NCI-H2107 treated with DMSO at 0.1 percent for 48 hours (cell line): Measurements from ENCODE around the gene HOXD10.

ENCODE experiments used
- DNase-seq: peaks from one replicate; lab custom pipeline; 2025; ENCODE audit not compliant: unreplicated experiment; lab: John Stamatoyannopoulos, UW

HOXD10 gene

DNA sequence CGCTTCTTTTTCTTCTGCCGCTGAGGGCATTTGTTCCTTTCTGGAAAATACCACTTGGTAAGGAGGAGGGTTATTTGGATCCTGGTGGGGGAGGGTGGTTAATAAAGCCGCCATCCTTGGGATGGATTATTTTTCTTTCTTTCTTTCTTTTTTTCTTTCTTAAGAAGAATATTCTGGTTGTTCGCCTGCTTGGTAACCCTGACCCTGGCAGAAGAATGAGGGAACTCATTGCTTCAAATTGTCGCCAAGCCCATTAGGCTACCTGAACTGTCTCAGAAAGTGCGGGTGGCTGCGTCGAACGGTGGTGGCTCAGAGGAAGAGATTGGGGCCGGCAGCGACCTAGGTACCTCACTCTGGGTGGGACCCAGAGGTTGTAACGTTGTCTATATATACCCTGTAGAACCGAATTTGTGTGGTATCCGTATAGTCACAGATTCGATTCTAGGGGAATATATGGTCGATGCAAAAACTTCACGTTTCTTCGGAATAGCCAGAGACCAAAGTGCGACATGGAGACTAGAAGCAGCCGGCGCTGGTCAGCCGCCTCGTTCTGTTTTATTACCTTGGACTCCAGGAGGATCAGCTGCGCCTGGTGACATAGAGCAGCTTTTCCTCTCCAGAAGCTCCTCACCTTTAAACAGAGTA, 33.5 kb downstream of the HOXD10 start:
- no peak for DNase-seq

DNA sequence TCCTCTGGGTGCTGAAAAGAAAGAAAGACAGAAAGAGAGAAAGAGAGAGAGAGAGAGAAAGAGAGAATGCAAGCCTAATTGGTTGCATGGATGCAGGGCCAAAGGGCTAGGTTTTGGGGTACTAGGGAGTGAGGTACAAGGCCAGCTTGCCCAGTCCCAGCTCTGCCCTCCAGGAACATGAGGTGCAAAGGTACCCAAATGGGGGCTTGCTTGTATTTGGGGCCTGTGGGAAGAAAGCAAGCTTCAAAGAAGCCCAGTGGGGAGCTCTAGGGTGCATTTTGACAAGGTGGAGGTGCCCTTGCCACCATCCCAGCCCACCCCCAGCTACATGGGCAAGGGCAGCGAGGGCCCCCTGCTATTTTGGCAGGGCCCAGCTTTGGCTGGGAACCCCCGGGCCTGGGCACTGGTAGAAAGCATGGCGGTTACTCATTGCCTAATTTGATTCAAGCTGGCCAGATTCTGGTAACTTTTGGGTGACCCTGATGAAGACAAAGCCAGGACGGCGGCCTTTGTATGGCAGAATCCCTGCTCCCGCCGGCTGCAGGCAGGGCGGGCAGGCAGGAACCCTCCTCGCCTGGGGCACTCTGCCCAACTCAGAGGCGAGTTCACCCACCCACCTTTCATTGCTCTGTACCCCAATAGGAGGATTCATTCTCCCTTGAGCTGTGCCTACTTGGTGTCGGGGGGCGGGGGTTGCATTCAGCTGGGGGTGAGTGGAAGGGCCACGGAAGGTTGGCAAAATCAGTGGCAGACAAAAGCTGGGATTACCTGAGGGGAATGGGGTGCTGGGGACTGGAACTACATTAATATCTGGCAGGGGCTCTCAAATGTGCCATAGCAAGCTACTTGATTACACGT, 34.2 kb downstream of the HOXD10 start:
- no peak for DNase-seq

DNA sequence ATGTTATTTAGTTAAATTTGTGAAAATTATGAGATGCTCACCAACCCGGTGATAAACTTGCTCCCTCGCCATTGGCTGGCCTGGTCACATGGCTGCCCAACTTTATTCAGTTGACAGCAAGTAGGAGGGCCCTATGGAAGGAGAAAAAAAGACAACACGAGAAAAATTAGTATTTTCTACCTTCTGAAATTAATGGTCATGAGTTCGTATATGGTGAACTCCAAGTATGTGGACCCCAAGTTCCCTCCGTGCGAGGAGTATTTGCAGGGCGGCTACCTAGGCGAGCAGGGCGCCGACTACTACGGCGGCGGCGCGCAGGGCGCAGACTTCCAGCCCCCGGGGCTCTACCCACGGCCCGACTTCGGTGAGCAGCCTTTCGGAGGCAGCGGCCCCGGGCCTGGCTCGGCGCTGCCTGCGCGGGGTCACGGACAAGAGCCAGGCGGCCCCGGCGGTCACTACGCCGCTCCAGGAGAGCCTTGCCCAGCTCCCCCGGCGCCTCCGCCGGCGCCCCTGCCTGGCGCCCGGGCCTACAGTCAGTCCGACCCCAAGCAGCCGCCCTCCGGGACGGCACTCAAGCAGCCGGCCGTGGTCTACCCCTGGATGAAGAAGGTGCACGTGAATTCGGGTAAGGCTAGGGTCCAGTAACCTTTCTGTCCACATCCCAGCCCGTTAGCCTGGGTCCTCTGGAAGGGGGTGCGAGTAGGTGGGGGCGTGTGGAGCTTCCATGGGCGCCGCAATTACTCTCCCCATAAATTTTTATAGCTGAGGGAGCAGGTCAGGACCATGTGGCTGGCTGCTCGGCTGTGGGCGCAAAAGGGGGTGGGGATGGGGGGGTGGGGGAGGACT, 35.1 kb downstream of the HOXD10 start, which contains the start of gene HOXD4:
Gene HOXD4, plus strand, starts transcription at position 109 of the 846 bp plus-strand sequence. Its CDS starts 84 bp downstream, at position 193.
- DNase-seq = no peak

DNA sequence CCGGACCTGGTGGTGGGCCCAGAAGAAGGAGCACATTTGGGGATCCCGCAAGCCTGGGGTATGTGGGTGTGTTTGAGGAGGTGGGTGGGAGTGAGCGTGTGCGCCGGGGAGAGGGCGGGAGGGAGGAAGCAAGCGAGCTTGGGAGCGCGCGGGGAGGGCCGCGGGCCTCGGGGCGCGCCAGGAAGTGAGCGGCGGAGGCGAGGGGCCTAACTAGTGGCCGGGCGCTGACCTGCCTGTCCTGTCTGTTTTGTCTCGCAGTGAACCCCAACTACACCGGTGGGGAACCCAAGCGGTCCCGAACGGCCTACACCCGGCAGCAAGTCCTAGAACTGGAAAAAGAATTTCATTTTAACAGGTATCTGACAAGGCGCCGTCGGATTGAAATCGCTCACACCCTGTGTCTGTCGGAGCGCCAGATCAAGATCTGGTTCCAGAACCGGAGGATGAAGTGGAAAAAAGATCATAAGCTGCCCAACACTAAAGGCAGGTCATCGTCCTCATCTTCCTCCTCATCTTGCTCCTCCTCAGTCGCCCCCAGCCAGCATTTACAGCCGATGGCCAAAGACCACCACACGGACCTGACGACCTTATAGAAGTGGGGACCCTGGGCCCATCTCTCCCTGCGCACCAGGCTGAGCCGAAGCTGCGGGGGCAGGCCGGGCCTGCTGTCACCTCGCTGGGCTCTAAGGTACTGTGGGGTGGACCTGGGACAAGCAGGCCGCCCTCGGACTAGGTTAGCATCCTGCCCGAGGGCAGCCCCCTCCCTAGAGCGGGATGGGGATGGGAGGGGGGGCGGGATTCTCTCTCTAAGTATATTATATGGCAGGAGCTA, 36.0 kb downstream of the HOXD10 start:
- no peak for DNase-seq

DNA sequence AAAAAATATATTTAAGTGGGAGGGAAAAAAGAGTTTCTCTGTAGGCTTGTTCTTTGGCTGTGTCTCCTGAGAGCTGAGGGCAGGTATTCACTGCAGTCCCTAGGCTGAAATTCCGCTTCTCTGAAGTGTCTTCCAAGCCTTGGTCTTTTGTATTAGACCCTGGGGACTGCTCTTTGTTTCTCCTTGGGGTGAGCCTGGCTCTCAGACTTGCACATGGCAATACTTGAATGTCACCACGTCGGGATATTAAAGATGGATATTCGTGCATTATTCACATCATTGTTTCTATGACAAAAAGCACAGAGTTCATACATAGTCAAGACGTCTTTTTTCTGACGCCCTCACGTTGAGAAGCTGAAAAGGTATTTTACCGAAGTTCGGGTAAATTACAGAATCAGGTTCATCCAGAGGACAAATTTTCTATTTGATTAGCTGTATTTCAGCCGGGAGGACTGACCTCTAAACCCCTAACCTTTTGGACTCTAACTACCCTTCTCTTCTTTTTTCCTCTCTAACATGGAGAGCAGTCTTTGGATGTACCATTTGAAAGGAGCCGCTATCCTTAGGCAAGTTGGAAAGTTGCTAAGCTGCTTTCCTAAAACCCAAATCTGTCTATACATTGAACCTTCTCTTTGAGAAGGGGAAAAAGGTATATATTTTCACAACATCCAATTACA, 38.1 kb downstream of the HOXD10 start:
- no peak for DNase-seq

DNA sequence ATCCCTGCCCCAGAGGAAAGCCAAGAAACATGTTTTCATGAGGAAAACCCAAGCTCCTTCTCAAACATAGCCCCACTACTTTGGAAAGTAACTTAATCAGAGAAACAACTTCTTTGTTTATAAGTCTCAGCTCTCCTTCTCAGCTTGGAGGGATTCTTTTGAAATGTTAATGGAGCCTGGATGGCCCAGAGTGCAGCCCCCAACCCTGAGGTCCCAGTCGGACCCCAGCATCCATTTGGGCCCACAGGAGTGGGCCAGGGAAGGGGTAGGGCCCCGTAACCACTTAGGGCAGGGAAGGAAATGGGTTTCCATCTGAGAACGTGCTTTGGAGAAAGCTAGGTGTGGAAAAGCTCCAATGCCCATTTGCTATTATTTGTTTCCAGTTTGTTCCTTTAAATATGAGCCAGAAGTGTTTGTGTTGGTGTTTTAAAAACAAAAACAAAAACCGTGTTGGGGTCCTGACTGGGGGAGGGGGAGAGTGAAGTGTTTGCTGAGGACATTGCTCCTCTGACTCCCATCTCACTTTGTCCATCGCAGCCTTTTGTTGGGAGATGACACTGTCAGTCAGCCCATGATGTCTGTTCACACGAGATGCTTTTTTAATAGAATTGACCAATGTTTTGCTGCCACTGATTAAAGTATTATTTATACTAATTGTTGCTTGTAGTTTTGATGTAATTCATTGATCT, 38.9 kb downstream of the HOXD10 start:
- no peak for DNase-seq

DNA sequence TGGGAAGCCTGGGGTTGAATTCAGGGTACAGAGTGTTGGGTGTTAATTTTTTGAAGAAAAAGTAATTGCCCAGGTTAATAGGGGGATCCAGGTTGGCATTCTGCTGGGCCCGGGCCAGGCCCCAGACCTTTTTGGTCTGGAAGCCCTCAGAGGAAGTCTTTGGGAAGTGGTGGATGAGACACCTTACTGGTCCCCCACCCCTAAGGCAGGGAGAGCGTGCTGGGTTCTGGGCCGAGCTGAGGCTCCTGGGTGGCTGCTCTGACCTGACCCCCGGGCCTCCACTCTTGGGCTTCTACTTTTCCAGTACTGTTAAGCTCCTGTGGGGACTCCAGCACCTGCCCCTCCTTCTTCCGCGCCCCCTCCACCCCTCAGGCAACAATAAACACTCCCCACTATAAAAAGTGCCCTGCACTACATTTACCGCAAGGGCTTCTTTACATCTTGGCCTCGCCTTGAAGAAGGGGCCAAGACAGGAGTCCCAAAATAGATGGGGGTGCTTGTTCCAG, 39.8 kb downstream of the HOXD10 start:
- no peak for DNase-seq

DNA sequence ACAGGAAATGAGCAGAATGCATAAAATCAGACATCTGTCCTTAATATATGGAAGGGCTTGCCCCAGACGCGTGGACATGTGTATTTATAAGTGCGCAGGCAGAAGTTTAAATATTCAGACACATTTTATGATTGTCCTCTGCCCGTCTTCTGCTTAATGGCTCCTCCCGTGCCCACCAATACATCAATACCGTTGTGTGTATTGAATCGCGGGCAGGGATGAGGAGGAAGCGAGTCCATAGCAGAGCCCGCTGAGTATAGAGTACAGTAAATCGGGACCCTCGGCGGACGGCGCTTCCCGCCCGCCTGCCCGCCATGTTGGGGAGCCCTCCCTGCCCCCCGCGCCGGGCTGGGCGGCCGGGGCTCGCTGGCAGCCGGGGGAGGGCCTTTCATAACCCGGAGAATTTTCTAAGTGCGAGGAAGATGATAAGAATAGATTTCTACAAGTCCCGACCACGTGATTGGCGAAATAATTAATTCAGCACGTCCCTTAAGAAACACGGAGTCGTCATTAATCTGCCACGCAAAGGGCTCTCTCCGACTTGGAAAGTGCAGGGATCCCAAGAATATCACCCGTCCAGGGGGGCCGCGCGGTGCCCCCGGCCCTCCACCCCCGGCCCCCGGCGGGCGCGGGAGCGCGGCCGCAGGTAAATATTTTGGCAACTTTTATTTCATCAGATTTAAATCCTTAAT, 40.4 kb downstream of the HOXD10 start, which contains the start of gene HOXD3:
Gene HOXD3, plus strand, starts transcription at position 501 of the 692 bp plus-strand sequence. CDS start 11,808 bp downstream, outside the sequence.
- no peak for DNase-seq

DNA sequence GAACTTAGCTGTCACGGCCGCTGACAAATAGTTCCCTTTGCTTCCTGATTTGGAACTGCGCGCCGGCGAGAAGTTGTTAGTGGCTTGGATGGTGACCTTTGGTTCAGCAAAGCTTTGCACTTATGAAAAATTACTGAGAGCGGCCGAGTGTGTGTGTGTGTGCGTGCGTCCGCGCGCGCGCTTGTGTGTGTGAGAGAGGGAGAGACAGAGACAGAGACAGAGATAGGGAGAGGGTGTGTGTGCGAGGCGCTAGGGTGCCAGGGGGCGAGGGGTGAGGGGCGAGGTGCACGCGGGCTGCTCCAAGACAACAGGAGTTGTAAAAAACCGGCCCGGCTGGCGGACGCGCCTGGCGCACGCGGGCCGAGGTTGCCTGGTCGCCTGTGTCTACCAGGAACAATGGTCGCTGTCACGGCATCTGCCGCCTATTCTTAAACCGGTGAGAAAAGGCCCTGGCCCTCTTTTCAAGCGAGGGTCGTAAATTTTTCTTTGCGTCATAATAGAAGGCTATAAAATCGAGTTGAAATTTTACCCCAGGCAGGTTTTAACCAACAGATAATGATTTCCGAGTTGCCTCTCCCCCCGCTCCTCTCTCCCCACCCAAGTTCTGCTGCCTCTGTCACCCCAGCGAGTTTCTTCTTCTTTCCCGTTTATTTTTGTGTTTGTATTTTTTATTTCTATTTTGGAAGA, 41.1 kb downstream of the HOXD10 start:
- no peak for DNase-seq

DNA sequence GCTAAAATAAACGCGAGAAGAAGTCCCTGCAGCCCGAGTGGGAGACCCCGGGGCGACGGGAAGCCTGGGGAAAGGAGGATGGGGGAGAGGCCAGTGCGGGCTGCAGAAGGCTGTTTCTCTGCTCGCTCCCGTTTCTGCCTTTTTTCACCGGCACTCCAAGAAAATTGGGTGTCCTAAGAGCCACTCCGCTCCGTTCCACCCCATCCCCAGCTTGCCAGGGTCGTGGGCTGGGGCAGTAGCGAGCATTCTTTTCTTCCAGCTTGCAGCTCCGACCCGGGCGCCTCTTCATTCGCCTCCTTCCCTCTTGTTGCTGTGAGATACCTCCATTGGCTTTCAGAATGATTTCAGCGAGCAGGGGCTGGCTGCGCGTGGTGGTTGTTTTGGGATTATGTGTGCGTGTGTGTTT, 41.6 kb downstream of the HOXD10 start:
- no peak for DNase-seq

DNA sequence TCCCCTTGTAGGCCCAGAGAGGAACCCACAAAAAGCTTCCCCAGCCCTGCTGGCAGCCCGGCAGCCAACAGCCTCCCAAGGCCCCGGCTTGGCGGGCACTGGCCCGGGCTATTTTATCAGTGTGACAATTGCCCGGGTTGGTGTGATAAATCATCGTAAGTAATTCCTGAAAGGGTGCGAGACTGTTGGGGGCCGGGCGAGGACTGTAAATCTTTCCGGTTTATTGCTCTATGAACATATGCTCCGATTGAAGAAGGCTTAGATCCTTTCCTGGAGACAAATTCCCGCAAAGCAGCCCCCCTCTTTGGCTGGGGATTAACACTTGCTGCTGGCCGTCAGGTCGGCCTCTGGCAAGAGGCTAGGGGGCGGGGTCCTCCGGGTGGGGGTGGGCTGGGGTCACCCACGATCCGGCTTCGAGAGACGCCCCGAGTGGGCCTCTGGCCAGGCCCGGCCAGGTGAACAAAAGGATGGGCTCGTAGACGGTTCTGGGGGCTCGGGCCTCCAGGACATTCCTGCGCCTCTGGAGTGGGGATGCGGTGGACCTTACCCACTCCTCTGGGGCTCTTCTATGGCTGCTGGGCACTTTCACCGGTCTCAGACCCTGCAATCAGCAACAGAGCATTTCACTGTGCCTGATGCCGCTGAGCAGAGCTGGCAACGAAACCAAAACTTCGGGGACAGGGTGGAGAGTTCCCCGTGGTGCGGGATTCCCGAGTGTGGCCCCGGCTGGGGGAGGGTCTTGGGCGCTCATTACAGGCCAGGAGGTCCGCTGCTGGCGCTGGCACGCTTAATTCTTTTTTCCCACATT, 42.5 kb downstream of the HOXD10 start:
- DNase-seq = no peak

DNA sequence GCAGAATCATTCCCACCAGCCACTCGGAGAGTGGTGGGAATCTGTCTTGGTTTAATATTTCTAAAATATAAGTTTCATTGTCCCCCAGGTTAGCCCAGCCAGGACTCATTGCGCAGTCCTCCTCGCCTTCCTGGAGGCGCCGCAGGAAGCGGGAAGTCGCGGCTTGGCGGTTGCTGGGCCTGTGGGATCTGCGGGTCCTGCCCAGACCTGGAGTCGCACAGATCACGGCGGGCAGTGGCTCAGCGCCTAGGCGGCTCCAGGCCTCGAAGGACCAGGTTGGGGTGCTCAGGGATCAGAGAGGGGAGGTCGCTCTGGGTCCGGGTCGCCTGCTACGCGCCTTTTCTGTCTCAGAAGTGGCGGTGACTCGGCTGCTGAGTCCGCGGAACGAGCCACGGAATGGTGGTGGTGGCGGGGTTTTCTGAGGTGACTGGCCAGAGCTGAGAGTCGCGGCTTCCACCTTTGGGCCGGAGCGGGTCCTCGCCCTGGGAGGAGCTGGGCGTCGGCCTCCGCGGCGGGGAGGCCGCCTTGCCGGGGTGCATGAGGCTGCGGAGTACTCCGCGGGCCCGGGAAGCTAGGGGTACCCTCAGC, 43.2 kb downstream of the HOXD10 start:
- DNase-seq = no peak

DNA sequence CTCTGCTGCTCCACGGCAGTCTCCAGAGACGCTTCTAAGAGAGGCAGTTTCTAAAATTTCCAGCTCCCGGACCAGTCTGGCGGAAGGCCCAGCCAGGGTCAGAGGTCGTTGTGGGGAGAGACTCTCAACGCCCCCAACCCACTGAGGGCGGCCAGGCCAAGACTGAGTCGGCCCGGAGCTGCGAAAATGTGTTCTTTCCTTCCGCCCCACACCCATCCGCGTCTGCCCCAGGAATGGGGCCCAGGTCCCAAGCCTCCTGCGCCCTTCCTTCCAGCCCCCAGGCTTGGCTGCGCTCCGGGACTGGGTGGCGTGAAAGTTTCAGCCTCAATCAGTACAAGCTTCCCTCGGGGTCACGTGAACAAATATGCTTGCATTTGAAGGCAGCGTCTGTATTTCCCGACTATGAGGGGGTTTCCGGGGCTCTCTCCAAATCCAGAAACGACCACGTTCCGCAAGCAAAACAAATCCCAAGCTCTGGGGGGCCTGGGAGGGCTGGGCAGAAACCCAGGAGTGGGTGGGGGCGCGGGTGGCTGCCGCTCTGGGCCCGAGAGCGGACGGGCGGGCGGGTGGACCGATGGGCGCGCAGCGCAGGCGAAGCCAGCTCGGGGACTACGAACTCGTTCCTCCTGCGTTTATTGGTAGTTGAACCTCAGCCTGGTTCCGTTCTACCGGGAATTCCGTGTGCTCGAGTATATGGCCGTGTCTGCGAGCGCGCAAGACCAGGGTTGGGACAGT, 43.8 kb downstream of the HOXD10 start:
- DNase-seq = no peak

DNA sequence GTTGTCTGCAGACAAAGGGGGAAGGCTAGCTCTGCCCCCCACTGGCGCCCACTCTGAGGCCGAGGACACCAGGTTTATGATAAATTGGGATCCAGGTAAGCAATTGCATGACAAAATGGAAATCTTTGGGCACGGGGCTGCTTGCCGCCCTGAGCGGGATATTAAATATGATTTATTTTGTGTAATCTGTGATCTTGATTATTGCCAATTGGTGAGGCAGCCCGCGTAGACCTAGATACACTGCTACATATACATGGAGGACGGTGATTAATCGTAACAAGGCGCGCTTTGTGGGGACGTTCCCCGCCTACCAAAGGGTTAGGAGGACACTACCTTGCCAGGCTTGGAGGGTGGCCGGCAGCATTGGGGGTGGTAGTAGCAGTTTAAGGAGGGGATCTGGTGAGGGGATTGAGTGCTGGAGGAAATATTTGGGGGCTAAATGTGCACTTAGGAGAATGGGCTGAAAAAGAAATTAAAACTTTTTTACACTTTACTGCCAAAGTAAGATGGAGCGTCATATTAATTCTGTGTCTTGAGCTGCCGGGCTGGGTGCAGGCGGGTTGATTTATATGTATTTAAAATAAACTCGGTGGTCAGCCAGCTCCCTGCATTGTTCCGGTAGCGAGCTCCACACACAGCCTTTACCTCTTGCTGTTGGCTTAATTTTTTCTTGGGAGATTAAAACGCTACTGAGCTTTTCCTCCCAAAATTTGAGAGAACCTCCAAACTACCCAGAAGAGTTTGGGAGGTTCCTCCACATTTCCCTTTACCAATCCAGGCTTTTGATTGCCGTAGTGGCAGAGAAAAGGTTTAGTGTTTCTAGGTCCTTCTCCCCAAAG, 44.6 kb downstream of the HOXD10 start:
- DNase-seq = no peak
